Epidermal melanocyte (primary cell): Measurements from ENCODE around the gene CDH5.
A peak's percentile ranks its signal among the peaks of the same experiment; 100 is the strongest.
"Not testable (repeated sequence)": the region's sequence is repeated elsewhere in the genome, so short reads cannot be mapped to it uniquely, and the experiment has no call there.

ENCODE experiments used
- DNase-seq: peaks from one replicate; pipeline ENCODE4 v3.0.0; 2011; ENCODE audit warnings: low spot score; ENCODE audit not compliant: insufficient read length

Gene CDH5, protein sequence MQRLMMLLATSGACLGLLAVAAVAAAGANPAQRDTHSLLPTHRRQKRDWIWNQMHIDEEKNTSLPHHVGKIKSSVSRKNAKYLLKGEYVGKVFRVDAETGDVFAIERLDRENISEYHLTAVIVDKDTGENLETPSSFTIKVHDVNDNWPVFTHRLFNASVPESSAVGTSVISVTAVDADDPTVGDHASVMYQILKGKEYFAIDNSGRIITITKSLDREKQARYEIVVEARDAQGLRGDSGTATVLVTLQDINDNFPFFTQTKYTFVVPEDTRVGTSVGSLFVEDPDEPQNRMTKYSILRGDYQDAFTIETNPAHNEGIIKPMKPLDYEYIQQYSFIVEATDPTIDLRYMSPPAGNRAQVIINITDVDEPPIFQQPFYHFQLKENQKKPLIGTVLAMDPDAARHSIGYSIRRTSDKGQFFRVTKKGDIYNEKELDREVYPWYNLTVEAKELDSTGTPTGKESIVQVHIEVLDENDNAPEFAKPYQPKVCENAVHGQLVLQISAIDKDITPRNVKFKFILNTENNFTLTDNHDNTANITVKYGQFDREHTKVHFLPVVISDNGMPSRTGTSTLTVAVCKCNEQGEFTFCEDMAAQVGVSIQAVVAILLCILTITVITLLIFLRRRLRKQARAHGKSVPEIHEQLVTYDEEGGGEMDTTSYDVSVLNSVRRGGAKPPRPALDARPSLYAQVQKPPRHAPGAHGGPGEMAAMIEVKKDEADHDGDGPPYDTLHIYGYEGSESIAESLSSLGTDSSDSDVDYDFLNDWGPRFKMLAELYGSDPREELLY

DNA sequence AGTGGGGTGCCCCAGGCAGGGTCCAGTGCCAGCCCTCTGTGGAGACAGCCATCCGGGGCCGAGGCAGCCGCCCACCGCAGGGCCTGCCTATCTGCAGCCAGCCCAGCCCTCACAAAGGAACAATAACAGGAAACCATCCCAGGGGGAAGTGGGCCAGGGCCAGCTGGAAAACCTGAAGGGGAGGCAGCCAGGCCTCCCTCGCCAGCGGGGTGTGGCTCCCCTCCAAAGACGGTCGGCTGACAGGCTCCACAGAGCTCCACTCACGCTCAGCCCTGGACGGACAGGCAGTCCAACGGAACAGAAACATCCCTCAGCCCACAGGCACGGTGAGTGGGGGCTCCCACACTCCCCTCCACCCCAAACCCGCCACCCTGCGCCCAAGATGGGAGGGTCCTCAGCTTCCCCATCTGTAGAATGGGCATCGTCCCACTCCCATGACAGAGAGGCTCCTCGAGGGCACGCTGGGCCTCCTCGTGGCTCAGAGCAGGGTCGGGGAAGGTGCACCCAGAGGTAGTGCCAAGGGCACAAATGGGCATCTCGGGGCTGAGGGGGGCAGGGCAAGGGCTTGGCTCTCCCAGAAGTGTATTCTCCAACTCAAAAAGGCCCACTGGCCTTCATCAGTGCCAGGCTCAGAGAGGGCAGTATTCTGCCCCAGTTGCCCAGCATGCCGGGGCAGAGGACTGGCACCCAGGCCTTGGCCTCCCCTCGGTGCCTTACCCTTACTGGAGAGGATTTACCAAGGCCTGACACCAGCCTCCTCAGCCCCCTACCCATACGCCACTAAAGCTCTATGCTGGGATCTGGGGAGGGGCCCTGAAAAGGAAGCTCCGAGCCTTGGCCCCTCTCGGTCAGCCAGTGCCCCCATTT, at the start of gene CDH5:
CDH5 (plus strand) TSS at position 259 of the 867 bp plus-strand sequence. CDS start 12,647 bp downstream, outside the sequence.
- DNase-seq = no peak

DNA sequence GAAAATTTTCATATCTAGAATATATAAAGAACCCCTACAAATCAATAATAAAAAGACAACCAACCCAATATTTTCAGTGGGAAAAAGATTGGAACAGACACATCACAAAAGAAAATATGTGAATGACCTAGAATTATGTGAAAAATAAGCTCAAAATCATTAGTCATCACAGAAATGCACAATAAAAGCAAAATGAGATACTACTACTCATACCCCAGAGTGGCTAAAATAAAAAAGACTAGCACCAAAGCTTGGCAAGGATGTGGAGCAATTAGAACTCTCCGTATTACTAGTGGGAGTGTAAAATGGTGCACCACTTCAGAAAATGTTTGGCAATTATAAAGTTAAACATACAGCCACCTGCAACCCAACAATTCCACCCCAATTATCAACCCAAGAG, 48.0 kb upstream of the CDH5 start:
- no peak for DNase-seq

DNA sequence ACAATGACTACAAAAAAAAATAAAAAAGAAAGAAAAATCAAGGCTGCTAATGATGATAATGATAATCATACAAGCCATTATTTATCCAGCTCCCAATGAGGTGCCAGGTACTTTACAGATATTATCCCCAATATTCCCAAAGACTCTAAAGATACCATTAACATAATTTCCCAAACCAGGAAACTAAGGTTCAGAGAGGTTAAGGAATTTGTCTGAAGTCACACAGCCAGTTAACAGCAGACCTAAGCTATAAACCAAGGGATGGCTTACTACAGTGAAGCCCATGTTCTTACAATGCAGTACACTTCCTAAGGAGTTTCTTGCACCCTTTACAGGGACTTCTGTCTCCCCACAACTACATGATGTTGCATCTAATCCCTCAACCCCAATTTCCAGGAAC, 45.7 kb upstream of the CDH5 start:
- no peak for DNase-seq

DNA sequence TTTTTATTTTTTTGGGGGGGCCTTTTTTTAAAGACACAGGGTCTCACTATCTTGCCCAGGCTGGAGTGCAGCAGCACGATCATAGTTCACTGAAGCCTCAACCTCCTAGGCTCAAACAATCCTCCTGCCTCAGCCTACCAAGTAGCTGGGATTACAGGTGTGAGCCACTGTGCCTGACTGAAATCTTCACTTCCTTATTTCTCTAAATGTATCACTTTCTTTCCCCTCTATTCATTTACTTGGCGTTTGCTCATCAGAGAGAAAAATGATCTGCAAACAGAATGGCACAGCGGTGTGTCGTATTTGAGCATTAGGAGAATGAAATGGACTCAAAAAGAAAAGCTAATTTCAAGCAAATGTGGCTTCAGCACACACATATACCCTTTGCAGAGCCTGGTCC, 44.3 kb upstream of the CDH5 start:
- DNase-seq = no peak

DNA sequence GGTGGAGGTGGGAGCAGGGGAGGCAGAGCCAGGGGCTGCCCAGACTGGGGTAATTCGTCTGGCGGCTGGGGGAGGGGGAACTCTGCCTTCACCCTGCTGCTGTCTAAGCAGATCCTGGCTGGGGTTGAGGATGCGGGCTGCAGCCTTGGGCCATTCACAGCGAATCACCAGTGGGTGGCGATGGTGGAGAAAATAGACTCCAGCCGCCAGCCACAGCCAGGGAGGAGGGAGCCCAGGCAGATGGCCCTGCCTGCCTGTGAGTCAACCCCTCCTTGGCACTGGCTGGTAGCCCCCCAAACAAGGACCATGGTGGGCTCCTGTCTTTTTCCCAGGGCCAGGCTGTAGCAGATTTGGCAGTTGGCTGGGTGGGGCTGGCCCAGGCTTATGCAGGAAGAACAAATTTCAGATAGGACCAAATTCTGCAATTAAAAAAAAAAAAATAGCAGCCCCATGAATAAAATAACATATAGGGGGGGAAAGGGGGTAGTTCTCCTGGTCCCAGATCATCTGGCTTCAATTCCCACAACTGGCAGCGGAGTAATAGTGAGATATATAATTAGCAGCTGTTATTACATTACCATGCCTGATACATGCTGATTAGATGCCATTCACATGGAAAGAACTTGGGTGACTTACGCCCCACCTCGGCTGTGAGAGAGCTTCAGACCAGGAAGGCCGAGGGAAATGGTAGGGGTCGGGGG, 41.5 kb upstream of the CDH5 start:
- DNase-seq = no peak

DNA sequence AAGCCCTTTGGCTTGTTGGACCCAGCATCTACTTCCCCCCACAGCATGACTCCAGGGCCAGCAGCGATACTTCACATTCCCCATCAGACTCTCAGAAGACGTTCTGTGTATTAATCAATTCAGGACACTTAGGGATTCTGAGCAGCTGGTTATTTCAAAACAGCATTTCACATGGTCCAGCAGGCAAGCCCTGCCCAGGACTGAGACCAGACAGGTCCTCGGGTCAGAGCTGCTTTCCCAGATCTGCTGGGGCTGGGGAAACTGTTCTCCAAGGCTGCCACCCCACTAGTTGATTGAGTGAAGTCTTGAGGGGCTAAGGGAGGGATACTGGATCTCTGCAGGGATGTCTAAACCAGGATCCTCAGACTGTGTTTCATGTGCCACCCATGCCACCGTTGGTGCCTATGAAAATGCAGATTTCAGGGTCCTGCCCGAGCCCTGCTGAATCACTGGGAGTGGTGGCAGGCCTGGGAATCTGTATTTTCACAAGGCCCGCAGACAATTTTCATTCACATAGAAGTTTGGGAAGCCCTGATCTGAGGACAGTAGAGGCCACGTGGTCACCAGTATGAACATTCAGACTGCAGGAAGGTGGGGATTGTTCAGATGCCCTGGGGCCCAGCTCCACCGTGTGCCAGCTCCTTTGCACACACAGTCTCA, 40.6 kb upstream of the CDH5 start:
- no peak for DNase-seq

DNA sequence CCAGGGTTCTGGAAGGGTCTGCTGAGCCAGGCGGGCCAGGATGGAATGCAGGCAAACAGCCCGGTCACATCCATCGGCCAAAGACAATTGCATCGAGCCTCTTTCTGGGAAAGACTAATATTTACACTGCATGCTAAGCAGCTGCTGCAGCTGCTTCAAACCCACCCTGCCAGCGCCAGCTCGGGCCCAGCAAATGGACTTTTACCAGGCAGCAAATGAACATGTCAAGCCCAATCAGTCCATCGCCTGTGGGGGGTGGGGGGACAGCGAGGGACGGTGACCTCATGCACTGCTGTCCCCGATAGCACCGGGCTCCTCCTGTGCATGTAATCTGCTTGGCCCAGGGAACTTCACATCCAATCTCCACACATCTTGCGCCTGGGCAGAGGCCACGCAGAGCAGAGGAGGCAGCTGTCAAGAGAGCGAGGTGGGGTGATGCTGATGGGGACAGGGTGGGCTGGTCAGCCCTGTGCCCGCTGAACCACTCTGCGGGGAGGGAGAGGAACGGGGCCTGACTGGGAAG, 39.4 kb upstream of the CDH5 start:
- no peak for DNase-seq

DNA sequence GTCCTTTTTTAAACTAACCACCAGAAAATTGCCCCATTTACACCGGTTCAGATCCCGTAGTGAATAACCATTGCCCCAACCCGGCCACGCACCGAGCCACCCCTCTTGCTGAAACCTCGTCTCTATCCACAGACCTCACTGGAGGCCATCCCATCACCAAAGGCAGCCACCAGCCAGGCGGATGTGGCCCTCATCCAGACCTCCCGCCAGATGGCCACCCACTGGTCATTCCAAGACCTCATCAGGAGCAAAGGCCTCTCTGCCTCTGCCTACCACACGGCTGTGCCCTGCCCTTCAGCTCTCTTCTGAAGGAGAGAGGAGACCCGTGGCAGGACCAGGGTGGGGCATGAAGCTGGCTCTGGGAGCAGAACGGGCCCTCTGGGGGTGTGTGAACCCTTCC, 38.2 kb upstream of the CDH5 start:
- DNase-seq = no peak

DNA sequence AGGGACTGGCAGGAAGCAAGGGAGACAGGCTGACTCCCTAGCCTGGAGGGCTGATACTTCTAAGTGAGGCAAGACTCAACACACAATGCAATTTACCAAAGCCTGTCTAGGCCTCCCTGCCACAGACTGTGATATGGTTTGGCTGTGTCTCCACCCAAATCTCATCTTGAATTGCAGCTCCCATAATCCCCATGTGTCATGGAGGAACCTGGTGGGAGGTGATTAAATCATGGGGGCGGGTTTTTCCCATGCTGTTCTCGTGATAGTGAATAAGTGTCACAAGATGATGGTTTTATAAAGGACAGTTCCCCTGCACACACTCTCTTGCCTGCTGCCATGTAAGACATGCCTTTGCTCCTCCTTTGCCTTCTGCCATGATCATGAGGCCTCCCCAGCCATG, 35.0 kb upstream of the CDH5 start:
- DNase-seq = not testable (repeated sequence)

DNA sequence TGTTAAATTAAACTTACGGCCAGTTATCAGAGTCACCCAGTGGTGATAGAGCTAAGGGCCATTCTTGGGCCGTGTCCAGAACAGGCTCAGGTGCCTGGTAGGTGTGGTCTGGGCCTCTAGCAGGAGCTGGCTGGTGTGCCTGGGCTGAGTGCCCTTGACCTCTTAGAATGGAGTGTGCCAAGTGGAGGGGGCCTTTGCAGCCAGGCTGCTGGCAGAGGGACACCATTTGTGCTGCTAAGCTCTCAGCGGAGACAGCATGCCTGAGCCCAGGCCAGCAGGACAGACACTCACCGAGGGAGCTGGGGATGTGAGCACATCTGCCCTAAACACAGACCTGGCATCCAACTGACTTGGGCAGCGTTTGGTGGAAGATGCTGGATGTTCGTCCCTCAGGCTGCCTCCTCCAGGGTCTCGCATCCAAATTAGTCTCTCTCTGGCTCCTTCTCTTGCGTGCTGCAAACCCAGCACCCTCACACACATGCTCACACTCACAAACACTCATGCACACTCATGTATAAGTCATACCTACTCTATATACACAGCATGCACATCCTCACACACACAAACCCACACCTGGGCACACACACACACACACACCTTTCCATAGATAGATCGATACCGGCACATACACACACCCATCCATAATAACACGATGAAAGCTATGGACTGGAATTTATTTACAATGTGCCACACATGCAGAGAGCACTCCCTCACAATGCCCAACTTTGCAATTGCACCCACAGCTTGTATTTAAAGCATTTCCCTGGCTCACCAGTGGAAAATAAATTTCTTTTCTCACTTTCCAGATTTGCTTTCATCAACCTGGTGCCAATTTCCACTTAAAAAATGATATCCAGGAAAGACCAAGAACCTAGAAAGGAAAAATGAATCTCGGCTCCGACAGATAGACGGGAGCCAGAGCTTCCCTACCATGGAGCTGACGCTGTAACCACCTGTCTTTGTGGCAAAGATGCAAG, 33.6 kb upstream of the CDH5 start:
- DNase-seq = no peak

DNA sequence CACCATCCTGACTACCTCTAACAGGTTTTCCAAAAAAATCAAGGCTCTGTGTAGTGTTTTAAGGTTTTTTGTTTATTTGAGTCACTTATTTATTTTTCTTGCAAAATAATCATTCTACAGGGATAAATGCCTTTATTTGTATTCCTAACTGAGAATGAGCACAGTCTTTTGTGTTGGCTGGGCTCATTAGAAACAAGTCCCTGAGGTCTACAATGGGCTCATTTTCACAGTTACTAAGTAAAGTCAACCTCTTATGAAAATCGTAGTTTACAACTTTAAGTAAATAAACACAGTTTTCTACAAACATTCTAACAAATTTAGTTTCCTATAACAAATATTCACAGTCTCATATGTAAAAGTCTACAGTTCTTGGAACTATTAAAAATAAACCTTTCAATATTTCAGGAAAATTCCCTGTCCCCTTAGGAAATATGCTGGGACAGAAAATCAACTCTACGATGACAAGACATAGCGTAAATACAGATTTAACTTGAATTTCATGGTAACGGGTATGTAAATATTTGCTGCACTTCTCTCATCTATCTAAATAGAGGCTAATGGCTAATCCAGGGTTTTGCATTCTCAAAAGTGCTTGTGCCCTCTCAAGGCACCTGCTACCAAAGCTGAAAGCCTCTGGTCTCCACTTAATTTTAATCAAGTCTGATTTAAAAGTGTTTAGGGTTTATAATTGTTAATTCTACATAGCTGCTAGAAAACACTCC, 31.5 kb upstream of the CDH5 start:
- DNase-seq = no peak

DNA sequence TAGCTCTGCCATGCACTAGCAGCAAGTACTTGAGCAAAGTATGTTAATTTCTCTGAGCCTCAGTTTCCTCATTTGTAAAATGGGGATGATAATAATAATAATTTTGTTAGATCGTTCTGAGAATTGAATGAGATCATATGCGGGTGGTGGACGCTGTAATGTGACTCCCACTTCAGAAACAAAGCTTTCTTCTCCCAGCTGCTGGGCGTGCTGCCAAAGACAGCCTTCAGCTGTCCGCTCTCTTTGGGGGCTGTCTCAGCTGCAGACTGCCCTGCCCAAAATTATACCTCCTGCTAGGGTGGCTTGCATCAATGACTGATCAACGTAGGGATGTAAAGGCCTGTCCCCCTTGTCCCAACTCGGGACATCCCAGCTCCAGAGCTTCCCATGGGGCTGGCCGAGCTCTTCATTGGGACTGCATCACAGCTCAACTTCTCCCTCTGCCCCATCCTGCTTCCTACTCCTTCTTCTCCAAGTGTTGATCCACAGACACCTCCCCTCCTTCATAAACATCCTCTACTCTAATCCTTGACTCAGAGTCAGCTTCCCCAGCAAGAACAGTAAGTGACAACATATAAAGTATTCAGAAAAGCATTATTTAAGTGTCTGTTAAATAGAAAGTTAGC, 30.7 kb upstream of the CDH5 start:
- DNase-seq = peak; percentile 45

DNA sequence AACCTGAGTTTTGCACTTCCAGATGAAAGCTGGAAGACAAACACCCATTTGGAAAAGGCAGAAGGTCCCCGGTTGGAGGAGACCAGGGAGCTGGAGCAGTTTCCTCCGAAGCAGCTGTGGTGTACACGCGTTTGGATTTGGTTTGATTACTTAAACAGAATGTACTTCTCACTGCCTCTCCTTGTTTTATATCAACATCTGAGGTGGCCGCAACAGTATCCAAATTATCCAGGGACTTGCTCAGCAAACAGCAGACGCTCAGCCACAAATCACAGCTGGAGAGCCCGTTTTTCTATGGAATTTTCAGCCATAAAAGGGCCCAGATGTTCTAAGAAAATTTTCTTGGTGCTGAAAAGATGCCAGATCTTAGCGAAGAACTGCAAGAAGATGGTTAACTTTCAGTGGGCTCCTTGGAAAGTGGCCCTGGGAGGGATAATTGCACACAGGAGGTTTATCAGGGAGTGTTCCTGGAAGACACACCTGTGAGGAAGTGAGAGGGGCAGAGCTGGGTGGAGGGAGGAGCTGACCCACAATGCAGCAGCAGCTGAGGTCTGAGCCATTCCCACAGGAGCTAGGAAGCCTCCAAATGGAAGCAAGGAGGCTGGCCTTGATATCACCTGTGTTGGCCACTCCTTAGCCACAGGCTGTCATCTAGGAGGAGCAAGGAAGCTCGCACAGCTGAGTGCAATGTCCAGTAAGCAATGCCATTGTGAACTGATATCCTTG, 28.9 kb upstream of the CDH5 start:
- no peak for DNase-seq

DNA sequence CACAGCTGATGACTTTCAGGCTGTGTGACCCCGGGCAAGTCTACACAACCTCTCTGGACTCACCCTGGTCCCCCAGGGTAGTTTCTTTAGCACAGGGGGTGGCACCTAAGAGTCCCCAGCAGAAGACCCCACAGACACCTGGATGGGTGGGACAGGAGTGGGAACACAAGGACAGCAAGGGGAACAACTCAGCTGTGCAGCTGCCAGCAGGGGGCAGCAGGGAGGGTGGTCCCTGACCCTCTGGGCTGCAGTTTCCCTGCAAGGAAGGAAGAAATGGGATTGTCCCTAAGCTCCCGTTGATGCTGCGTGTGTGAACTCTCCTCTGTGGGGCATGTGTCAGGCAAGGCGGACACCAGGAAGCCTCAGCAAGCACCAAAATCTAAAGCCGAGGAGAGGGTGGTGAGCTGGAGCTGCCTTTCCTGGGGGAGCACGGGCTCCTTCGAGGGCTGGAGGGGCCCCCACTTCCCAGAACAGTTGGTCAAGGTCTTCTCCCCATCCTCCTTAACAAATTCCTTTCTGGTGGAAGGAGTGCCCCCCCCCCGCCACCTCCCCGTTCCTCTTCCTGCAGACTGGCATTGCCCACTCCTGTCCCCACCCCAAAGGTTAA, 24.1 kb upstream of the CDH5 start:
- DNase-seq = no peak

DNA sequence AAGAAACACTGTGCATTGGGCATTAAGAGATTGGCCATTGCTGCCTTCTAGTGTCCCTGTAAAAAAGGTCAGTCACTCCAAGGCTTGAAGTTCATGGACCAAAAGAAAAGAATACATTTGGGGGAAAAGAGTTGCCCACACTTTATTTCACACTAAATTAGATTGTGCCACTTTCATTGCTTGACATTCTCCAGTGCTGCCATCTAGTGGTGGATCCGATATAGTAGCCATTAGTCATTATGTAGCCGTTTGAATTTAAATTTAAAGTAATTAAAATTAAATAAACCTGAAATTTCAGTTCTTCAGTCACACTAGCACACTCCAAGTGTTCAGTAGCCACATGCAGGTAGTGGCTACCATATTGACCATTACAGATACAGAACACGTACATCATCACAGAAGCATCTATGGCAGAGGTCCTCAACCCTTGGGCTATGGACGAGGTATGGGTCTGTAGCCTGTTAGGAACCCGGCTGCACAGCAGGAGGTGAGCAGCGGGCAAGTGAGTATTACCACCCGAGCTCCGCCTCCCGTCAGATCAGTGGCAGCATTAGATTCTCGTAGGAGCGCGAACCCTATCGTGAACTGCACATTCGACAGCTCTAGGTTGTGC, 21.9 kb upstream of the CDH5 start:
- peak; percentile 58 for DNase-seq

DNA sequence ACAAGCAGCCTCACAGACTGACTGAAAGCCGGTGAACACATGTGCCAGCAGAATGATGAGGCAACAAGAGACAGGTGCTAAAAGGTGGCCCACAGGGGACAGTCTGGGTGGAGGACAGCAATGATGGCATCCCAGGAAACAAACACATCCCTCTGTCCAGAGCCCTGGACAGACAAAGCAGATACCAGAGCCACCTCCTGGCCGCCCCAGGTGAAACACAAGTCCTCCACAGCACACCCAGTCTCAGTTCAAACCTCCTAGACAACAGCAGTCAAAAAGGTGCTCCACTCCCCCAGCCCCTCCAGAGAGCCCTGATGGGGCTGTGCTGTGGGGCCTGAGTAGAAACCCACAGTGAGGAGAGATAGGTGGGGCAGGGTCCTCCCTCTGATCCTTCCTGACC, 20.3 kb upstream of the CDH5 start:
- no peak for DNase-seq

DNA sequence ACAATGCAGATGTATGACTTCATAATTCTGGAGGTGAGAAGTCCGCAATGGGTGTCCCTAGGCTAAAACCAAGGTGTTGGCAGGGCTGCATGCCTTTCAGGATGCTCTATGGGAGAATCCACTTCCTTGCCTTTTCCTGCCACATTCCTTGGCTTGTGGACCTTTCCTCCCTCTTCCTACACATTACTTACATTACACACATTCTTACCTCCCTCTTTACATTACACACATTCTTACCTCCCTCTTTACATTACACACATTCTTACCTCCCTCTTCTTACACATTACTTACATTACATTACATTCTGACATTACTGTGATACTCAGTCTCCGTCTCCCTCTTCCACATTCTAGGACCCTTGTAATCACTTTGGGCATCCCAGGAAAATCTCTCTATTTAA, 14.2 kb upstream of the CDH5 start:
- no peak for DNase-seq
